NCI-H526 (cell line): Measurements from ENCODE around the gene ELFN1.

ENCODE experiments used
- DNase-seq, 2 experiments: peaks; one replicate each; lab custom pipeline; 2025; lab: John Stamatoyannopoulos, UW

The ELFN1 gene

GRCh38 chr7:1675673-1676549 lies 5.8 kb downstream of the ELFN1 start:
- no peak for DNase-seq

- no peak for DNase-seq
These were observed 6.5 kb downstream of the ELFN1 start for GRCh38 chr7:1676550-1677078.

- DNase-seq, result no peak
These were observed 7.4 kb downstream of the ELFN1 start for GRCh38 chr7:1677206-1678080.

GRCh38 chr7:1678081-1678543 lies 8.0 kb downstream of the ELFN1 start:
- no peak for DNase-seq

- DNase-seq, result no peak
These were observed 8.7 kb downstream of the ELFN1 start for GRCh38 chr7:1678571-1679325.

- no peak for DNase-seq
These were observed 9.4 kb downstream of the ELFN1 start for GRCh38 chr7:1679326-1679965.

- no peak for DNase-seq
These were observed 10.1 kb downstream of the ELFN1 start for GRCh38 chr7:1679966-1680730.

GRCh38 chr7:1681581-1681980 lies 11.5 kb downstream of the ELFN1 start:
- peak; percentile 55 to 72 for DNase-seq

GRCh38 chr7:1685000-1685624 lies 15.0 kb downstream of the ELFN1 start:
- DNase-seq, result no peak

GRCh38 chr7:1688542-1688941 lies 18.5 kb downstream of the ELFN1 start:
- no peak for DNase-seq

- no peak for DNase-seq
These were observed 19.2 kb downstream of the ELFN1 start for GRCh38 chr7:1689311-1689710.

- DNase-seq, result no peak
These were observed 20.4 kb downstream of the ELFN1 start for GRCh38 chr7:1690359-1690958.

GRCh38 chr7:1691096-1691495 lies 21.0 kb downstream of the ELFN1 start:
- no peak for DNase-seq

- DNase-seq, result no peak
These were observed 21.8 kb downstream of the ELFN1 start for GRCh38 chr7:1691601-1692514.

GRCh38 chr7:1692515-1693418 lies 22.7 kb downstream of the ELFN1 start:
- DNase-seq, result no peak

- DNase-seq, result peak in 1 of 2 experiments; percentile 65
These were observed 23.4 kb downstream of the ELFN1 start for GRCh38 chr7:1693419-1693990.

GRCh38 chr7:1693991-1694524 lies 24.0 kb downstream of the ELFN1 start:
- DNase-seq, result no peak
